Heart left ventricle (tissue), 13 donors: ENCODE measurements around the gene TRAF3.

Experiments used
- POLR2A ChIP-seq, 2 donors: fragments of 450-650 bp; IDR thresholded peaks; one replicate each; pipeline ENCODE4 v1.6.1; 2017; ENCODE audit warnings: antibody characterized with exemption in 2 of 2, mild to moderate bottlenecking in 2 of 2, moderate library complexity in 2 of 2
- TF ChIP-seq, protein P1 (sequence below), 12 donors: fragments of 200-600 bp; sonication (generic) in 4 of 12; IDR thresholded peaks; one replicate each; pipeline versions ENCODE4 v1.5.0 to v1.8.0; 2018 to 2022; ENCODE audit warnings: antibody characterized with exemption in 12 of 12, mild to moderate bottlenecking in 5 of 12
- donor health status: ischemic (EF 13 %, LVEDD 7.1; RV severe dilation, severe dysfunction).
- donor health status: DM: no; HTN: yes; CAD: no.
- donor health status: DM: no; HTN: no; CAD: no.
- donor health status: ischemic (EF 25% LVEDD 6.9; RV normal size, moderate dysfunction).
- donor health status: ischemic (EF 25% LVEDD 5.7; RV mildly dilated, moderate dysfunction).
- donor health status: ischemic (EF 35%, LVEDD 5.7; RV mildly dilated, moderate dysfunction).
- donor health status: nonischemic (EF 11% LVEDD 7.7; RV severe dilation, severe dysfunction).
- donor health status: DM: yes; HTN: yes; CAD: no.
- donor health status: PGD.
- donor health status: ischemic (EF 29% LVEDD 5.4; RV normal size, mild dysfunction).
- donor health status: nonischemic (EF 23%, LVEDD 6.1; RV moderate dilation, normal function).

DNA sequence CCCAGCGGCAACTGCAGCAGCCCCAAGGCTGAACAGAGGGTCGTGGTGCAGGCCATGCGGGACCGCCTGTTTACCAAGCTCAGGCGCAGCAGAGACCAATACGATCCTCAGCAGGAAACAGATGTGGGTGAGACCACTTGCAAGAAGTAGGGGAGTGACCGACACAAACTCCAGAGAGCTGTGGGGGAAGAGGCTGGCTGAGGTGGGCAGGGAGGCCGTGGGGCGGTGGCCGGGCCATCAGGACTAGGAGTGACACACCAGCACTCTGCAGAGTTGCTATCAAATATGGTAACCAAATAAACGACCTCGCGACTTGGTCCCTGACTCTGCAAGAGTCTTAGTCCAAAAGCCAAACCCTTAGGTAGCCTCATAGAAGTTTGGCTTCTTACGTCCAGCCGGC lies 175.9 kb downstream of the TRAF3 start:
- TF ChIP-seq, protein P1, sequence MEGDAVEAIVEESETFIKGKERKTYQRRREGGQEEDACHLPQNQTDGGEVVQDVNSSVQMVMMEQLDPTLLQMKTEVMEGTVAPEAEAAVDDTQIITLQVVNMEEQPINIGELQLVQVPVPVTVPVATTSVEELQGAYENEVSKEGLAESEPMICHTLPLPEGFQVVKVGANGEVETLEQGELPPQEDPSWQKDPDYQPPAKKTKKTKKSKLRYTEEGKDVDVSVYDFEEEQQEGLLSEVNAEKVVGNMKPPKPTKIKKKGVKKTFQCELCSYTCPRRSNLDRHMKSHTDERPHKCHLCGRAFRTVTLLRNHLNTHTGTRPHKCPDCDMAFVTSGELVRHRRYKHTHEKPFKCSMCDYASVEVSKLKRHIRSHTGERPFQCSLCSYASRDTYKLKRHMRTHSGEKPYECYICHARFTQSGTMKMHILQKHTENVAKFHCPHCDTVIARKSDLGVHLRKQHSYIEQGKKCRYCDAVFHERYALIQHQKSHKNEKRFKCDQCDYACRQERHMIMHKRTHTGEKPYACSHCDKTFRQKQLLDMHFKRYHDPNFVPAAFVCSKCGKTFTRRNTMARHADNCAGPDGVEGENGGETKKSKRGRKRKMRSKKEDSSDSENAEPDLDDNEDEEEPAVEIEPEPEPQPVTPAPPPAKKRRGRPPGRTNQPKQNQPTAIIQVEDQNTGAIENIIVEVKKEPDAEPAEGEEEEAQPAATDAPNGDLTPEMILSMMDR (IDR thresholded peaks at IDR 0.05): no peak
- TF ChIP-seq POLR2A (IDR thresholded peaks at IDR 0.05): no peak
